ENCODE data around the gene IL1RAPL1. TPM values are rescaled to one million over a fixed set of nuclear protein-coding genes. Genes with fewer than 3 reads are reported as not detected.
"Not testable (repeated sequence)": the region's sequence is repeated elsewhere in the genome, so short reads cannot be mapped to it uniquely, and the experiment has no call there.

Gene IL1RAPL1
- total RNA-seq, 1 donor = 1.3 TPM

DNA sequence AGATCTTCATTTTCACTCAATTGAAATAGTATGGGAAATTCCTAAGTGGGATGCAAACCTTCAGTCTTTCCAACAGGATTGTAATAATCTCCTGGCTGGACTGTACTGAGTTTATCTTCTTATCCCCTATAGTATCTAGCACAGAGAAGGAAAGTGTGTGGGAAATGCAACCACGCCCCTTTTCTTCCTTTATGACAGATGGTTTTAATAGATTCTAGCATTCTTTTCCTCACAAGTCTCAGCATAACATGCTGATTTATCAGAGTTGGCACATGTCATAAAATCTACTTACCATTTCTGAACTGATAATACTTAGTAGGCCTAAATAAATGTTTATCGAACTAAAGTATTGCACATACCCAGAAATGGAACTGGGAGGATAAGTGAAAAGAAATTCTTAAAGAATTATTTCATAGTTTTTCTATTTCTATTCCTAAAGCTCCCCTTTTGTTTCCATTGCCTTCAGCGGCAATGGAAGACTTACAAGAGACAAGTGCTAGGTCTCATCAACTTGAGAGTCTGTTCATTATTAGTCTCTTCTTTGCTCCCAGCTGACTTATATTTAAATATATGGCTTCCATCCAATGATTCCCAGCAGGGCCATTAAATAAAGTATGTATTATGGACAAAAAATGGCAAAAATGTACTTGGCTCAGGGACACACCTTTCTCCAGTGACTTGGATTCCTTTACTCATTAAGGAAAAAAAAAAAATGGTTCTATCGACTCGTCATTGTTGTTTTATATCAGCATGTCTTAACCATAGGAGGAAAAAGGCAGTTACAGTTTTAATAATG is 484.5 kb downstream of the IL1RAPL1 start:
- TF ChIP-seq, protein P1, sequence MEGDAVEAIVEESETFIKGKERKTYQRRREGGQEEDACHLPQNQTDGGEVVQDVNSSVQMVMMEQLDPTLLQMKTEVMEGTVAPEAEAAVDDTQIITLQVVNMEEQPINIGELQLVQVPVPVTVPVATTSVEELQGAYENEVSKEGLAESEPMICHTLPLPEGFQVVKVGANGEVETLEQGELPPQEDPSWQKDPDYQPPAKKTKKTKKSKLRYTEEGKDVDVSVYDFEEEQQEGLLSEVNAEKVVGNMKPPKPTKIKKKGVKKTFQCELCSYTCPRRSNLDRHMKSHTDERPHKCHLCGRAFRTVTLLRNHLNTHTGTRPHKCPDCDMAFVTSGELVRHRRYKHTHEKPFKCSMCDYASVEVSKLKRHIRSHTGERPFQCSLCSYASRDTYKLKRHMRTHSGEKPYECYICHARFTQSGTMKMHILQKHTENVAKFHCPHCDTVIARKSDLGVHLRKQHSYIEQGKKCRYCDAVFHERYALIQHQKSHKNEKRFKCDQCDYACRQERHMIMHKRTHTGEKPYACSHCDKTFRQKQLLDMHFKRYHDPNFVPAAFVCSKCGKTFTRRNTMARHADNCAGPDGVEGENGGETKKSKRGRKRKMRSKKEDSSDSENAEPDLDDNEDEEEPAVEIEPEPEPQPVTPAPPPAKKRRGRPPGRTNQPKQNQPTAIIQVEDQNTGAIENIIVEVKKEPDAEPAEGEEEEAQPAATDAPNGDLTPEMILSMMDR (IDR thresholded peaks at IDR 0.05; ENCODE audit: insufficient read depth, low read depth, low read length) = no peak
- no peak for DNase-seq (ENCODE audit: low read depth)
- no peak overlapping the region for H3K4me3 ChIP-seq (ENCODE audit: low read depth, low read length)

DNA sequence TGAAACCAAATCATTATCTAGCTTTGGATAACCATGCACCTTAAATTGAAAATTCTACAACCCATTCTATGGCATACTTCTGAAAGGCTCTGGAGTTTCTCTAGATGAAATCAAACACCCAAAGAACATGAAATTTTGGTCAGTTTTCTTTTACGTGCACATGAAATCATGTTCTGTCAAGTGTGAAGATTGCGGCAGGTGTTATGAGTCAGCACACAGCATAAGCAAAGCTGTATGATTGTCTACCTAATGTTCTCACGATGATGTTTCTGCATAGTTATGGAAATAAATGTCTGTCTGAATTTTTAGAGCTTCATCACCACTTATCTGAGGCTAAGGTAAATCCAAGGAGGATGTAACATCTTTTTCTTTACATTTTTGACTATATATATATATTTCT is 495.3 kb downstream of the IL1RAPL1 start:
- TF ChIP-seq, protein P1 (IDR thresholded peaks at IDR 0.05; ENCODE audit: insufficient read depth, low read depth, low read length) = no peak
- H3K4me3 ChIP-seq (ENCODE audit: low read depth, low read length) = no peak overlapping the region
- DNase-seq (ENCODE audit: low read depth) = no peak

- H3K4me3 ChIP-seq (ENCODE audit: low read depth, low read length) = no peak overlapping the region
- TF ChIP-seq, protein P1 (IDR thresholded peaks at IDR 0.05; ENCODE audit: insufficient read depth, low read depth, low read length) = no peak
- no peak for DNase-seq (ENCODE audit: low read depth)
Observed at GRCh38 chrX:29083823-29084222, 496.6 kb downstream of the IL1RAPL1 start.

DNA sequence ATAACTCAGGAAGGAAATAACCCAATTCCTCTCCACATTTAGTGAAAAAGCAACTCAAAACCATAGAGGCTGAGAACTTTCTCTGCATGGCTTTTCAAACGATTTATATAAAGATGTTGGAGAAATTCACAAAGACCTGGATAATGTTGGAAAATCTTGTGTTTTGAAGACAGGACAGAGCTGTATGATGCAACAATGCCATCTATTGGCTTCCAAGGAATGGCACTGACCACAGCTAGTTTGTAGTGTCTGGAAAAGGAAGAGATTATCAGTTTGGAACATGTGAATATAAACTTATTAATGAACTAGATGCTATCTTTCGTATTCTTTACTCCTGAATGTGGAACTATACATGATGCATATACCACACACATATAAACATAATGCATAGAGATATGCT is 503.6 kb downstream of the IL1RAPL1 start:
- TF ChIP-seq, protein P1 (IDR thresholded peaks at IDR 0.05; ENCODE audit: insufficient read depth, low read depth, low read length) = peak; percentile 16
- H3K4me3 ChIP-seq (ENCODE audit: low read depth, low read length) = no peak overlapping the region
- peak; percentile 13 for DNase-seq (ENCODE audit: low read depth)

DNA sequence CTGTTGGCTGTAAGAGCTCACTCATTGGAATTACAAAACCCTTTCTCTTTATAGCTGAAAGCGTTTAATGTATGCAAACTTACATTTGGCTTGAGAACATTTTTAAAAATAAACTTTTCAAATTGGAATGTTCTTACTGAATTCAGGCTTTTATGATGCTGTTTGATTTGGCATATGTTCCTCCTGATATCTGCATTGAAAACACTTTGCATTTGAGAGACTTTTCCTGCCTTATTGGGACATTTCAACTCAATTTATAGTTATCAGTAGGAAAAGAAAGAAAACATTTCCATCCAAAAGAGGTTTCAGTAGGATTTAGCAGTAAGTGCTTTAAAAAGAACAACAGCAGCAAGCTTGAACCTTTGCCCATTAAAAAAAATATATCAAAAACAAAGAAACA is 520.0 kb downstream of the IL1RAPL1 start:
- TF ChIP-seq, protein P1 (IDR thresholded peaks at IDR 0.05; ENCODE audit: insufficient read depth, low read depth, low read length) = no peak
- no peak for DNase-seq (ENCODE audit: low read depth)
- H3K4me3 ChIP-seq (ENCODE audit: low read depth, low read length) = no peak overlapping the region

- TF ChIP-seq, protein P1 (IDR thresholded peaks at IDR 0.05; ENCODE audit: insufficient read depth, low read depth, low read length) = no peak
- no peak for DNase-seq (ENCODE audit: low read depth)
Observed at GRCh38 chrX:29110041-29110440, 522.8 kb downstream of the IL1RAPL1 start.

GRCh38 chrX:29113221-29113620 is 526.0 kb downstream of the IL1RAPL1 start:
- TF ChIP-seq, protein P1 (IDR thresholded peaks at IDR 0.05; ENCODE audit: insufficient read depth, low read depth, low read length) = no peak
- H3K4me3 ChIP-seq (ENCODE audit: low read depth, low read length) = no peak overlapping the region
- no peak for DNase-seq (ENCODE audit: low read depth)

More at GRCh38 chrX:29110041-29110440, 522.8 kb downstream of the IL1RAPL1 start:
- H3K4me3 ChIP-seq (ENCODE audit: low read depth, low read length) = no peak overlapping the region

GRCh38 chrX:29122817-29123216 is 535.6 kb downstream of the IL1RAPL1 start:
- DNase-seq (ENCODE audit: low read depth); H3K4me3 ChIP-seq (ENCODE audit: low read depth, low read length): not testable (repeated sequence)

Measured in fibroblast of villous mesenchyme (primary cell).